ENCODE measurements around the gene CLPTM1L. TPM values are rescaled to one million over a fixed set of nuclear protein-coding genes. Genes with fewer than 3 reads are reported as not detected.

Gene CLPTM1L
- total RNA-seq, 1 donor from 2014 or later = 84.8 TPM

DNA sequence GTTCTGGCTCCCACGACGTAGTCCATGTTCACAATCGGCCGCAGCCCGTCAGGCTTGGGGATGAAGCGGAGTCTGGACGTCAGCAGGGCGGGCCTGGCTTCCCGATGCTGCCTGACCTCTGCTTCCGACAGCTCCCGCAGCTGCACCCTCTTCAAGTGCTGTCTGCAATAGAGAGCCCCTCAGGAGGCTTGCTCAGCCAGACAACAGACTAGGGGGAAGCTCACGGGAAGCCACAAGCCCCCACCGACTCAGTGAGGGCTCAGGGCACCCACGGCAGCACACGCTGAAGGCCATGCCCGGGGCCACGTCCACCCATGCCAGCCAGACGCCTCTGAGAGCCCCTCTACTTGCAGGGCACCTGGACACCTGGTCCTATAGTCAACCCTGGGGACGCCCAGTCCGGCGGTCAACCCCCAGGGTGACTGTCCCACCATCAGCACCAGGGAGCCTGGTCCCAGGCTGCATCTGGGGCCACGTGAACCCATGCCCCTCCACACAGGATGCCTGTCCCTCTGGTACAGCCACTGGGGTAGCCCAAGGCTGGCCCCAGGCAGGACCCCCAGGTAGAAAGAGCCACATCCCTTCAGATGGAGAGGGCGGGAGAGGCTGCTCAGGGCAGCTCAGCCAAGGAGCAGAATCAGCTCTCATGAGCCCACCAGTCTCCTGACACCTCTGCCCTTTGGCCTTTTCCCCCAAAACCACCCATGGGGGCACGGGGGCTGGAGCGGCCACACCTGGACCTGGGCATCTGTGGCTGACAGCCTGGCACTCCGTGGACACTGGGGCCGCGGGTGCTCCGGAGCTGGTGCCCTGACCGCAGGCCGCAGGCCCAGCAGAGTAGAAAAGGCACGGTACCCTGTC lies 64.5 kb downstream of the CLPTM1L start:
- no peak for DNase-seq (ENCODE audit: extremely low spot score, unreplicated experiment)
- H3K4me1 Mint-ChIP-seq (ENCODE audit: unreplicated experiment) = no peaks in the 10 kb centered on the region
- no peaks in the 10 kb centered on the region for H3K36me3 Mint-ChIP-seq
- no peak overlapping the region for H3K4me3 Mint-ChIP-seq
- no peaks in the 10 kb centered on the region for H3K9me3 Mint-ChIP-seq
- TF ChIP-seq, protein P1, sequence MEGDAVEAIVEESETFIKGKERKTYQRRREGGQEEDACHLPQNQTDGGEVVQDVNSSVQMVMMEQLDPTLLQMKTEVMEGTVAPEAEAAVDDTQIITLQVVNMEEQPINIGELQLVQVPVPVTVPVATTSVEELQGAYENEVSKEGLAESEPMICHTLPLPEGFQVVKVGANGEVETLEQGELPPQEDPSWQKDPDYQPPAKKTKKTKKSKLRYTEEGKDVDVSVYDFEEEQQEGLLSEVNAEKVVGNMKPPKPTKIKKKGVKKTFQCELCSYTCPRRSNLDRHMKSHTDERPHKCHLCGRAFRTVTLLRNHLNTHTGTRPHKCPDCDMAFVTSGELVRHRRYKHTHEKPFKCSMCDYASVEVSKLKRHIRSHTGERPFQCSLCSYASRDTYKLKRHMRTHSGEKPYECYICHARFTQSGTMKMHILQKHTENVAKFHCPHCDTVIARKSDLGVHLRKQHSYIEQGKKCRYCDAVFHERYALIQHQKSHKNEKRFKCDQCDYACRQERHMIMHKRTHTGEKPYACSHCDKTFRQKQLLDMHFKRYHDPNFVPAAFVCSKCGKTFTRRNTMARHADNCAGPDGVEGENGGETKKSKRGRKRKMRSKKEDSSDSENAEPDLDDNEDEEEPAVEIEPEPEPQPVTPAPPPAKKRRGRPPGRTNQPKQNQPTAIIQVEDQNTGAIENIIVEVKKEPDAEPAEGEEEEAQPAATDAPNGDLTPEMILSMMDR (conservative IDR thresholded peaks at IDR 0.05) = no peak
- no peak overlapping the region for H3K27ac Mint-ChIP-seq
- H3K27me3 Mint-ChIP-seq = no peaks in the 10 kb centered on the region

DNA sequence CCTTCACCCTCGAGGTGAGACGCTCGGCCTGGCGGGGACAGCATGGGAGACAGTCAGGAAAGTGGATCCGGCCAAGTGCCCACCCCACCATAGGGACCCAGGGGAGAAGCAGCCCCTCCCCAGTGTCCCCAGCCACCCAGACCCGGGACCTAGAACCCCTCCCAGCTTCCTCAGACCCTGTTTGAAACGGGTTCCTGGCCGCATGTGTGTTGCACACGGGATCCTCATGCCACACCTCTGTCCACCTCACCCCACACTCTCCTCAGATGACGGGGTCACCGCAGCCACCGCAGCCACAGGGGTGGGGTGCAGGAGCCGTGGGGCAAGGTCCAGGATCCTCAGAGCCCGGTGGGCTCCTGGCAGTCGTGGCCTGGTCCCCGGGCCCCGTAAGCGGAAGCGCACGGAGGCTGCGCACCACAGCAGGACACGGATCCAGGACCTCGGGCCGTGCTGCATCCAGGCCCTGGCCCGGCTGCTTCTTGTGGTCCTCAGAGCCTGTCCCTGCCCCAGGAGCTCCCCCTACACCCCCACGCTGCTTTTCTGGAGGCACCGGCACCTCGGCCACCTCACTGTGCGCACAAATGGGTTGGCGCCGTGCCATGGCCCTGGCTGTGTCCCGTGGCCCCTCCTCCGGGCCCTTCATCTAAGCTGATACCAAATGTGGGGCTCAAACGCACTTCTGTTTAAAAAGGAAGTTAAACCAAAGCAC lies 65.3 kb downstream of the CLPTM1L start:
- H3K4me3 Mint-ChIP-seq = no peak overlapping the region
- H3K4me1 Mint-ChIP-seq (ENCODE audit: unreplicated experiment) = no peaks in the 10 kb centered on the region
- TF ChIP-seq, protein P1 (conservative IDR thresholded peaks at IDR 0.05) = no peak
- DNase-seq (ENCODE audit: extremely low spot score, unreplicated experiment) = no peak
- no peaks in the 10 kb centered on the region for H3K27me3 Mint-ChIP-seq
- no peak overlapping the region for H3K27ac Mint-ChIP-seq
- no peaks in the 10 kb centered on the region for H3K36me3 Mint-ChIP-seq
- H3K9me3 Mint-ChIP-seq = no peaks in the 10 kb centered on the region

DNA sequence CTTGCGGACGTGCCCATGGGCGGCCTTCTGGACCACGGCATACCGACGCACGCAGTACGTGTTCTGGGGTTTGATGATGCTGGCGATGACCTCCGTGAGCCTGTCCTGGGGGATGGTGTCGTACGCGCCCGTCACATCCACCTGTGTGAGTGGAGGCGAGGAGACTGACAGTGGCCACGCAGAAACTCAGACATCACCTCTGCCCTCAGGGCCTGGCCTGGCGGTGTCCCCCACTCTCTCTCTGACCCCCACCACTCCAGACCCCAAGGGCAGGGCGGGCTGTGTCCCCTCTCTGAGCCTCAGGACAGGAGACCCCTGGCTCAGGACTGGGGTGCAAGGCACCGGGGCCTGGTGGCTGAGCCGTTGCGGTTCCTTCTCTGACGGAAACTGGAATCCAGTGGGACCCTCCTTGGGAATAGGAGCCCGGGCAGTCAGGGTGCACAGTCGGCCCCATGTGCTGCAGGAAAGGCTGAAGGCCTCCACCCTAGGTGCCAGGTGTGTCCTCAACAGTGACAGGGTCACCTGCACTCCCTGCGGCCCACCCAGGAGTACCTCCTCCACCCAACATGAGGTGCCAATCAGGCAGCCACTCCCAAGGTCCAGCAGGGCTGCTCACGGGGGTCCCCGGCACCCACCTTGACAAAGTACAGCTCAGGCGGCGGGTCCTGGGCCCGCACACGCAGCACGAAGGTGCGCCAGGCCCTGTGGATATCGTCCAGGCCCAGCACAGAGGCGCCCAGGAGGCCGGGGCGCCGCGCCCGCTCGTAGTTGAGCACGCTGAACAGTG lies 66.0 kb downstream of the CLPTM1L start:
- Mint-ChIP-seq H3K27ac (no peak overlapping the region), H3K4me1 (ENCODE audit: unreplicated experiment) (no peaks in the 10 kb centered on the region), H3K27me3 (no peaks in the 10 kb centered on the region), H3K9me3 (no peaks in the 10 kb centered on the region), H3K36me3 (no peaks in the 10 kb centered on the region), H3K4me3 (no peak overlapping the region)
- TF ChIP-seq, protein P1 (conservative IDR thresholded peaks at IDR 0.05) = no peak
- DNase-seq (ENCODE audit: extremely low spot score, unreplicated experiment) = no peak

DNA sequence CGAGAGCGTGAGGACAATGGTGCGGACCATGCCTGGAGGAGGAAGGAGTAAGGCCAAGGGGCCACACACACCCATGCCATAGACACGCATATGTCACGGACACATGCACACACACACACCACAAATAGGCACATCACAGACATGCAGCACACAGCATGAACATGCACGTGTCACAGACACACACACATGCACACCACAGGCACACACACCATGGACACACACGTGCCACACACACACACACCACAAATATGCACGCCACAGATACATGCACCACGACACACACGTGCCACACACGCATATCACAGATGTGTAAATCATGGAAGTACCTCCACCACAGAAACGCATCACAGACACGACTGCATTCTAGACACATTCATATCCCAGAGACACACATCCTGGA lies 66.7 kb downstream of the CLPTM1L start:
- TF ChIP-seq, protein P1 (conservative IDR thresholded peaks at IDR 0.05) = no peak
- H3K27me3 Mint-ChIP-seq = no peaks in the 10 kb centered on the region
- H3K9me3 Mint-ChIP-seq = no peaks in the 10 kb centered on the region
- DNase-seq (ENCODE audit: extremely low spot score, unreplicated experiment) = no peak
- no peak overlapping the region for H3K27ac Mint-ChIP-seq
- H3K4me1 Mint-ChIP-seq (ENCODE audit: unreplicated experiment) = no peaks in the 10 kb centered on the region
- no peaks in the 10 kb centered on the region for H3K36me3 Mint-ChIP-seq
- no peak overlapping the region for H3K4me3 Mint-ChIP-seq

DNA sequence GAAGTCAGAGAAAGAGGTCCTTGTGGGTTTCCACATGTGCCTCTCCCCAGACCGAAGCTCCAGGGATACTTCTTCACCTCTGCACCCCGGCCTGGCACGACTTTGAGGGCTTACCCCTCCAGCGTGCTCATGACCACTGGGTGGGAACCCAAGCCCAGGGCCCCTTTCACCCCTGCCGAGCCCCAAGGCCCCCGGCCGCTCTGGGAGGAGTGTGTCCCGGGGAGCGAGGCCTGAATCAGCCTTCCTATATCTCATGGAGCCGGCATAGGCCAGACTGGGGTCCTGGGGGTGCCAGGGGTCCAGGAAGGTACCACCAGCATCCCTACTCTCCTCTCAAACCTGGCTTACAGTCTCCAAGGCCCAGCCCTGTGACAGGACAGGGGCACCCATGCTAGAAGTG lies 67.1 kb downstream of the CLPTM1L start:
- Mint-ChIP-seq H3K9me3 (no peaks in the 10 kb centered on the region), H3K27me3 (no peaks in the 10 kb centered on the region), H3K36me3 (no peaks in the 10 kb centered on the region), H3K4me1 (ENCODE audit: unreplicated experiment) (no peaks in the 10 kb centered on the region), H3K4me3 (no peak overlapping the region), H3K27ac (no peak overlapping the region)
- DNase-seq (ENCODE audit: extremely low spot score, unreplicated experiment) = no peak
- TF ChIP-seq, protein P1 (conservative IDR thresholded peaks at IDR 0.05) = no peak

Data from type B pancreatic cell (in vitro differentiated cells).